Myometrial cell (primary cell): ENCODE results near the gene JHY. TPM values are rescaled to one million over a fixed set of nuclear protein-coding genes. Genes with fewer than 3 reads are reported as not detected.

Experiments
- total RNA-seq: library from RNA; depleted of rRNA; stranded (reverse); fragments of >200 nt; gene quantifications from 2 replicates; pipeline ENCODE4 v1.2.3, GENCODE V29; 2015

Gene JHY
- total RNA-seq: 1.2 and 3.2 TPM in 2 replicates

DNA sequence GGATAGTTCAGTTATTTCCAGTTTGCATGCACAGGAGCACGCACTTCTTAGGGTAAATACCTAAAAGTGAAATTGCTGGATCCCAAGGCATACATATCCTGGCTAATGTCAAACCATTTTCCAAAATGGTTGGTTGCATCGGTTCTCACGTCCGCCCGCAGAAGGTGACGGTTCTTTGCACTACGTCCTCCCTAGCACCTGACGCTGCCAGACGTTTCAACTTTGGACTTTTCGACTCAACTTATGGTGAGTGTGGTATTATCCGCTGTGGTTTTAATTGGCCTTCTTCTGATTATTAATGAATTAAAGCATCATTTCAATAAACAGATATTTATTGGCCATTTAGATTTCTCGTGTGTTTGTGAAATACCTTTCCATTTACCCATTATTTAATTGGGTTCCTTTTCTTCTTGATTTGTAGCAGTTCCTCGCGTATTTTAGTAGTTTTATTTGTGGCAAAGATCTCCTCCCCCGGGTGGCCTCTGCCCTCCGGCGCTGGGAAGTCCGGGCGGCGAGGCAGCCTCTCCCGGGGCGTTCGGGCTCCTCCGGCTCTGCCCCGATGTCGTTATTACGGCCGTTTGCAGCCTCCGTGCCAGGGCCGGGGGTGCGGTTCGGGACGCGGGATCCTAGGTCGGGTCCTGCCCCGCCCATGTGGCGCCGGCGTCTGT lies at the start of gene JHY:
Gene JHY (plus strand): TSS at position 571 of the 668 bp plus-strand sequence. CDS start 3,091 bp downstream, outside the sequence.

GRCh38 chr11:122981388-122982264 lies 99.1 kb downstream of the JHY start, which contains the start of gene BSX:
Gene BSX (minus strand): TSS chr11:122981834. CDS start chr11:122981671, 163 bp downstream.

Other genes with a start within 250 kb of the JHY start
- gene UBASH3B, start 227.0 kb upstream of the JHY start, total RNA-seq: 13.3 and 21.3 TPM in 2 replicates
- not detected in 2 replicates for gene CRTAM, start 44.3 kb upstream of the JHY start, total RNA-seq
- not detected in 2 replicates for gene BSX, start 99.1 kb downstream of the JHY start, total RNA-seq
- gene HSPA8, start 179.4 kb downstream of the JHY start, total RNA-seq: 1,529 and 1,843 TPM in 2 replicates